AG04449 (cell line): ENCODE data around the gene THBS1.

ENCODE experiments used
- CTCF ChIA-PET: fragments of 350-600 bp; formaldehyde crosslinking; extraction: SDS; loops from one replicate; lab custom pipeline; 2021; ENCODE audit warnings: antibody characterized with exemption; lab: Yijun Ruan, JAX
- POLR2A ChIA-PET: fragments of 400-600, 350-600 bp; formaldehyde crosslinking; extraction: SDS; loops from one replicate; lab custom pipeline; 2020; ENCODE audit warnings: antibody characterized with exemption, inconsistent platforms; lab: Yijun Ruan, JAX
- DNase-seq: peaks from one replicate; pipeline ENCODE4 v3.0.0-alpha.2; 2010; ENCODE audit warnings: low read depth, low spot score
- H3K4me3 ChIP-seq: 2 replicates; pipeline ENCODE4 v1.5.1; 2011; ENCODE audit warnings: low read depth, mild to moderate bottlenecking, control low read depth, low read length
- CTCF ChIP-seq: IDR thresholded peaks from one replicate; pipeline ENCODE4 v1.5.1; 2011; ENCODE audit warnings: mild to moderate bottlenecking, moderate library complexity, low read length, control low read depth, inconsistent platforms; ENCODE audit not compliant: insufficient read depth; ENCODE audit errors: missing control alignments

The THBS1 gene

GRCh38 chr15:39592500-39592899 is 11.6 kb downstream of the THBS1 start:
- peak; percentile 42 for DNase-seq
- ChIA-PET CTCF (no interaction called here), POLR2A (interaction anchor here (1.7 to 2.0 kb wide), 3 partner anchors 8 to 288 kb away, joined by 4 to 5 read pairs (median 4); partner anchors contain the start of gene THBS1)
- no peak overlapping the region for H3K4me3 ChIP-seq
- no peak for TF ChIP-seq CTCF

- no peak overlapping the region for H3K4me3 ChIP-seq
- peak; percentile 28 for DNase-seq
- no peak for TF ChIP-seq CTCF
- POLR2A ChIA-PET = interaction anchor here (1.7 to 1.9 kb wide), 2 partner anchors 9 to 12 kb away, joined by 4 read pairs; partner anchors contain the start of gene THBS1
- CTCF ChIA-PET = no interaction called here
Observed at GRCh38 chr15:39593071-39593655, 12.3 kb downstream of the THBS1 start.

GRCh38 chr15:39593656-39594445 is 13.0 kb downstream of the THBS1 start:
- peak; percentile 41 for DNase-seq
- CTCF ChIA-PET = interaction anchor here (1.2 kb wide), 1 partner anchor 163 kb away, joined by 3 read pairs; no protein-coding TSS in a partner anchor
- H3K4me3 ChIP-seq = no peak overlapping the region
- no peak for TF ChIP-seq CTCF
- POLR2A ChIA-PET = interaction anchor here (1.7 to 1.9 kb wide), 2 partner anchors 10 to 13 kb away, joined by 4 read pairs; partner anchors contain the start of gene THBS1

- no peak overlapping the region for H3K4me3 ChIP-seq
- peak; percentile 31 for DNase-seq
- ChIA-PET CTCF (interaction anchor here (1.2 kb wide), 1 partner anchor 162 kb away, joined by 3 read pairs; no protein-coding TSS in a partner anchor), POLR2A (interaction anchor here (0.9 to 1.9 kb wide), 3 partner anchors 8 to 14 kb away, joined by 3 to 4 read pairs (median 3); partner anchors contain the start of gene THBS1)
- TF ChIP-seq CTCF = no peak
Observed at GRCh38 chr15:39594446-39595337, 13.8 kb downstream of the THBS1 start.

GRCh38 chr15:39595338-39596221 is 14.7 kb downstream of the THBS1 start:
- DNase-seq = peak; percentile 71
- ChIA-PET POLR2A (interaction anchor here (0.9 kb wide), 2 partner anchors 9 to 15 kb away, joined by 3 read pairs; partner anchors contain the start of gene THBS1), CTCF (interaction anchor here (1.2 kb wide), 1 partner anchor 161 kb away, joined by 3 read pairs; no protein-coding TSS in a partner anchor)
- no peak overlapping the region for H3K4me3 ChIP-seq
- no peak for TF ChIP-seq CTCF
